Measurements from ENCODE around the gene COG3.

The COG3 gene

GRCh38 chr13:45439781-45440462 lies 24.8 kb upstream of the COG3 start:
- Histone ChIP-seq H3K4me1 (ENCODE audit: insufficient read depth, poor library complexity, severe bottlenecking) (no peaks in the 10 kb centered on the region), H3K27ac (ENCODE audit: poor library complexity, severe bottlenecking) (no peak overlapping the region), H3K27me3 (ENCODE audit: insufficient read depth, poor library complexity, severe bottlenecking) (no peaks in the 10 kb centered on the region), H3K4me3 (ENCODE audit: severe bottlenecking) (no peak overlapping the region), H3K9me3 (ENCODE audit: severe bottlenecking) (no peaks in the 10 kb centered on the region), H3K36me3 (ENCODE audit: low read depth) (no peaks in the 10 kb centered on the region)
- no peak for TF ChIP-seq CTCF (IDR thresholded peaks at IDR 0.05; ENCODE audit: poor library complexity, severe bottlenecking)
- no peak for DNase-seq (ENCODE audit: low spot score)
- no peak for ATAC-seq (ENCODE audit: low read depth)

GRCh38 chr13:45441633-45442032 lies 23.1 kb upstream of the COG3 start:
- H3K27me3 ChIP-seq (ENCODE audit: insufficient read depth, poor library complexity, severe bottlenecking), result no peaks in the 10 kb centered on the region
- no peaks in the 10 kb centered on the region for H3K4me1 ChIP-seq (ENCODE audit: insufficient read depth, poor library complexity, severe bottlenecking)
- no peaks in the 10 kb centered on the region for H3K9me3 ChIP-seq (ENCODE audit: severe bottlenecking)
- DNase-seq (ENCODE audit: low spot score), result no peak
- no peak overlapping the region for H3K4me3 ChIP-seq (ENCODE audit: severe bottlenecking)
- no peak overlapping the region for H3K27ac ChIP-seq (ENCODE audit: poor library complexity, severe bottlenecking)
- no peak for TF ChIP-seq CTCF (IDR thresholded peaks at IDR 0.05; ENCODE audit: poor library complexity, severe bottlenecking)
- ATAC-seq (ENCODE audit: low read depth), result peak; percentile 90
- no peaks in the 10 kb centered on the region for H3K36me3 ChIP-seq (ENCODE audit: low read depth)

- TF ChIP-seq CTCF (IDR thresholded peaks at IDR 0.05; ENCODE audit: poor library complexity, severe bottlenecking), result no peak
- Histone ChIP-seq H3K27me3 (ENCODE audit: insufficient read depth, poor library complexity, severe bottlenecking) (no peaks in the 10 kb centered on the region), H3K4me3 (ENCODE audit: severe bottlenecking) (no peak overlapping the region), H3K4me1 (ENCODE audit: insufficient read depth, poor library complexity, severe bottlenecking) (no peaks in the 10 kb centered on the region), H3K27ac (ENCODE audit: poor library complexity, severe bottlenecking) (no peak overlapping the region), H3K36me3 (ENCODE audit: low read depth) (no peaks in the 10 kb centered on the region), H3K9me3 (ENCODE audit: severe bottlenecking) (no peaks in the 10 kb centered on the region)
- ATAC-seq (ENCODE audit: low read depth) (no peak), DNase-seq (ENCODE audit: low spot score) (no peak)
These were observed 19.7 kb upstream of the COG3 start for GRCh38 chr13:45445053-45445452.

GRCh38 chr13:45446181-45446580 lies 18.6 kb upstream of the COG3 start:
- Histone ChIP-seq H3K4me1 (ENCODE audit: insufficient read depth, poor library complexity, severe bottlenecking) (no peaks in the 10 kb centered on the region), H3K27me3 (ENCODE audit: insufficient read depth, poor library complexity, severe bottlenecking) (no peaks in the 10 kb centered on the region), H3K36me3 (ENCODE audit: low read depth) (no peaks in the 10 kb centered on the region), H3K4me3 (ENCODE audit: severe bottlenecking) (no peak overlapping the region), H3K27ac (ENCODE audit: poor library complexity, severe bottlenecking) (no peak overlapping the region), H3K9me3 (ENCODE audit: severe bottlenecking) (no peaks in the 10 kb centered on the region)
- TF ChIP-seq CTCF (IDR thresholded peaks at IDR 0.05; ENCODE audit: poor library complexity, severe bottlenecking), result no peak
- peak; percentile 61; the same call in 2 of the 3 replicates for ATAC-seq (ENCODE audit: low read depth)
- no peak for DNase-seq (ENCODE audit: low spot score)

- H3K9me3 ChIP-seq (ENCODE audit: severe bottlenecking), result no peaks in the 10 kb centered on the region
- H3K27me3 ChIP-seq (ENCODE audit: insufficient read depth, poor library complexity, severe bottlenecking), result no peaks in the 10 kb centered on the region
- no peak for ATAC-seq (ENCODE audit: low read depth)
- TF ChIP-seq CTCF (IDR thresholded peaks at IDR 0.05; ENCODE audit: poor library complexity, severe bottlenecking), result no peak
- no peak overlapping the region for H3K27ac ChIP-seq (ENCODE audit: poor library complexity, severe bottlenecking)
- H3K4me1 ChIP-seq (ENCODE audit: insufficient read depth, poor library complexity, severe bottlenecking), result no peaks in the 10 kb centered on the region
- H3K36me3 ChIP-seq (ENCODE audit: low read depth), result no peaks in the 10 kb centered on the region
- H3K4me3 ChIP-seq (ENCODE audit: severe bottlenecking), result no peak overlapping the region
- DNase-seq (ENCODE audit: low spot score), result no peak
These were observed 17.6 kb upstream of the COG3 start for GRCh38 chr13:45447050-45447661.
